UCSD-AML1 (cell line): ENCODE results near the gene CRIP2.

Experiments used
- DNase-seq: peaks from one replicate; lab custom pipeline; 2025; ENCODE audit not compliant: unreplicated experiment; lab: John Stamatoyannopoulos, UW

CRIP2 gene

DNA sequence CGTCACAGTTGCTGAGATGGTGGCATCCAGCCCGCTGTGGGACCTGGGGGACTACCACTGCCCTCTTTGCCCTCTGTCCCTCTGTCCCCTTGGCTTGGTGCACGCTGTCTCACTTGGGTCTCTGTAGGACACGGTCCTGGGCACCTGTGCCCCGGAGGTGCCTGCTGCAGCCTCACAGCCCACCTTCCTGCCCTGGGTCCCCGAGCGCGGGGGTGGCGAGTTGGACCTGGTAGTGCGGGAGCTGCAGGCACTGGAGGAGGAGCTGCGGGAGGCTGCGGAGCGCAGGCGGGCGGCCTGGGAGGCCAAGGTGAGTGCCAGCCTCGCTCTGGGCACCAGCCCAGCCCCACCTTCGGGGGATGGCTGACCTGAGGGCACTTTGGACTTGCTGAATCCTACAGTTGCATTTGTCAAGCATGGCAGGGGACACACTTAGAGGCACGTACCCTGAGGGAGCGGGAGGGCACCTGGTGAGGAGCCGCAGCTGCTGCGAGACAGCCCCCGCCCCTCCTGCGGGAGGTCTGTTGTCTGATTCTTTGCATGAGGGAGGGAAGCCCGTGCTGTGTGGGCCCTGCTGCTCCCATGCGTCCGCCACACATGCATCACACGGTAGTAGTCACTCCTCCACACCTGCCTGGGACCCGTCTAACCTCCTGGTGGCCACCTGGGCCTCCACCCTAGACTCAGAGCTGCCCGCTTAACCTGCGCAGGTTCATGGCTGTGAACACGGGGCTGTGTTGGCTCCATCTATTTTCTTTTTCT is 23.2 kb downstream of the CRIP2 start:
- DNase-seq: no peak

DNA sequence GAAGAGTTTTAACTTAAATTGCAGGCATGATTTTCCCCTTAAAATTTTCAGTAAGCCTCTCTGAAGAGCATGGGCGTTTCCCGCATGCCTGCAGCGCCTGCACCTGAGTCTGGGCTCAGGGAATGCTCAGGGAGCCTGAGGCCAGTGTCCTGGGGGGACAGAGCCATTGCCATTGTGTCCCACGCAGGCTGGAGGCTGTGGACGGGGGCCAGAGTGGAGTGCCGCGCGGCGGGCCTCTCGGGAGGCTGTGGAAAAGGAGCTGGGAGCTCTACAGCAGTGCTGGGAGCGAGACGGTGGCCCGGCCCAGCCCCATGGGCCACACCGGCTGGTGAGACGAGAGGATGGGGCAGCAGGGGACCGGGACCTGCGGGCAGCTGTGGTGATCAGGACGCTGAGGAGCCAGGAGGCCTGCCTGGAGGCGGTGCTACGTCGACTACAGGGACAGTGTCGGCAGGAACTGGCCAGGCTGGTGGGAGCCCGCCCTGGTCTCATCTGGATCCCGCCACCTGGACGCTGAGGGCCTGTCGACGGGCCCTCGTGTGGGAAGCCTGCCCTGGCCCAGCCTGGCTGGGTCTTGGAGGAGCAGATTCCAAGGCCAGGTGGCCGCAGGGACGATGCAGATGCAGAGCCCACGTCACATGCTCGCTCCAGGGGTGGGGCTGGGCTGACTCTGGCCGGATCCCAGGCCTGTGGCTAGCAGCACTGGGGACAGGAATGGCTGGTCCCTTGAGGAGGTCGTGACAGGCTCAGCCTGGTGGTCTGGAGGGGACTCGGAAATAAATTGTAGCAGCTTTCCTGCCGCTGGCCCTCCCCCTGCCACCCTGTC is 24.0 kb downstream of the CRIP2 start:
- DNase-seq: no peak

DNA sequence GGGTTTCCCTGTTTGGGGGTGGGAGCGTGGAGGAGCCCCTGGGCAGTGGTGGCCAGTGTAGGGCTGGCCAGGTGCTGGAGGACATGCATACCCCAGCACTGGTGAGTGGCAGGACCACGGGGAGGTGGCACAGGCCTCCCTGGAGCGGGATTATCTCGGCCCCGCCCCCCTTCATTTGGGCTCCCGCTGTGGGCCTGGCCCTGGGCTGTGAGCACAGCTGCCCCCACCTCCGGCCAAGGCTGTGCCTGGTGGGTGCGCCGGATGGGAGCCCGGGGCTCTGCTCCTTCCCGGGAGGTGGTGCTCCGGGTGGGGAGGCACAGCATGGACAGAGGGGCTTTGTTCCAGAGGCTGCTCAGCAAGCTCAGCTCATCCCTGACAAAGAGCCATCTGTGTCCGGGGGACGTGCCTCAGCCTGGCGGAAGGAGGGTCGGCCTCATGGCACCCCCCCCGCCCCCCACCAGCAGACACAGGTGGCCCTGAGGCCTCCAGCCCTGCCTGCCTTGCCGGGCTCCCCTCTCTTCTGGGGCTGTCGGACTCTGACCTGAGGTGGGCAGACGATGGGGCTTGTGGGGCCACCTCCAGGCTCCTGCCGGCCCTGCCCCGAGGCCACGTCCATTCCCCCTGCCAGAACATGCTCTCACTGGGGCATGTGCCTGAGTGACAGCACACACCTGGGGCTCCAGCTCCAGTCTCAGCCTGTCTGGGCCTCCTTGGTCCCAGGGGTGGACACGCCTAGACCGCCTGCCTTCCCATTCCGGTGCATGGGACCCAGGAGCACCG is 24.8 kb downstream of the CRIP2 start:
- no peak for DNase-seq

DNA sequence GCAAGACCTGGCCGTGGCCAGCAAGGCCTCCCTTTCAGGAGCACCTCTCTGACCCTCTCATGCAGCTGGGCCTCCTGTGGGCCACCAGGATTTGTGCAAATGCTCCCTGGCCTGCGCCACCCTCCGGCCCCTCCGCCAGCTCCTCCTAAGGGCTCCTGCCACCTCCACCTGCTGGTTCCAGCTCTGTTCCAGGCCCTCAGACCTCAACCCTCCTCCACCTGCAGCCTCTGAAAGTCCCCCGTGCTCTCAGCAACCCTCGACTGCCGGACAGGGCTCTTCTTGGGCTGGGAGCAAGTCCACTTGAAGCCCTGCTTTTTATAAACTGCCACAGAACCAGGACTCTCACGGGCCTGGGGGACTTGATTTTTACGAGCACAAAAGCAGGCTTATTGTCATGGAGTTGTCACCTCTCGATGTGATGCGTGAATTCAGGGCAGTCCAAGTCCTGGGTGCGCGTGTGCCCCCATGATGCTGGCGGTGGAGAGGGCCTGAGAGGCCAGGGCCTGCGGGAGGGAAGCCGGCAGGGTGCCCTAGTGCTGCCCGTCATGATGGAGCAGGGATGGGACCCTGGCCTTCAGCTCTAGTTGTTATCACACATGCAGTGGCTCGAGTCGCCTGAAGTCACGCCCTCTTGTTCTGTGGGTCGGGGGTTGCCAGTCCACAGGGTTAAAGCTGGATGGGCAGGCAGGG is 25.6 kb downstream of the CRIP2 start:
- DNase-seq: no peak

DNA sequence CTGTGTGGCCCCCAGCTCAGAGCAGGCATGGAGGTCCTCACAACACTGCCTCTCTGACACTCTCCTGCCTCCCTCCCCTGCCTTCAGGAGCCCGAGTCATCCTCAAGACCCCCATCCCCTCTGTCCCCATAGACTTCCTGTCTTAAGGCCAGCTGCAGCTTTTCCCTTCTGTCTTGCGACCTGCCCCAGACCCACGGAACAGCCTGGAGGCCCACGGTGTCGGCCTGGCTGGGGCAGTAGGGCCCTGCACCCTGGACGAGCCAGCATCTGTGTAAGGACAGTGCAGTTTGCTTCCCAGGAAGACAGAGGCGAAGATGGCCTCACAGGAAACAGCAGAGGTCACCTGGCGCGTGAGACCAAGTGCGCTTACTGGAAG is 26.1 kb downstream of the CRIP2 start:
- no peak for DNase-seq

DNA sequence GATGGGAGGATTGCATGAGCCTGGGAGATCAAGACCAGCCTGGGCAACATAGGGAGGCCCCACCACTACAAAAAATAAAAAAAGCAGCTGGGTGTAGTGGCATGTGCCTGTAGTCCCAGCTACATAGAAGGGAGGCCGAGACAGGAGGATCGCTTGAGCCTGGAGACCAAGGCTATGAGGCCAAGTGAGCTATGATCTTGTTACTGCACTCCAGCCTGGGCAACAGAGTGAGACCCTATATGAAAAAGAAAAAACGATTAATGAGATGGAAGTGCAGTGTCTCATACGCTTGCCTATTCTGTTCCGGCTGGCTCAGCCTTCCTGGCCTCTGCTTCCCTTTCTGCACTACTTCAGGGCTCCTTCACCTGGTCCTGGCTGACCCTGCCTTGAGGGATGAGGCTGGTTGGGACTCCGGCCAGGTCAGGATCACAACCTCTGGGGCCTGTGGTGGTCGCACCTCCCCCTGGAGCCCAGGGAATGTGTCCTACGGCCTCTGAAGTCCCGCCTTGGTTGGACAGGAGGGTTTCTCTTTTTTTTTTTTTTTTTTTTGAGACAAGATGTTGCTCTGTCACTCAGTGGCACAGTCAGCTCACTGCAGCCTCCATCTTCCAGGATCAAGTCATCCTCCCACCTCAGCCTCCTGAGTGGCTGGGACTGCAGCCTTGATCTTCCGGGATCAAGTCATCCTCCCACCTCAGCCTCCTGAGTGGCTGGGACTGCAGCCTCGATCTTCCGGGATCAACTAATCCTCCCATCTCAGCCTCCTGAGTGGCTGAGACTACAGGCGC is 27.1 kb downstream of the CRIP2 start:
- no peak for DNase-seq

DNA sequence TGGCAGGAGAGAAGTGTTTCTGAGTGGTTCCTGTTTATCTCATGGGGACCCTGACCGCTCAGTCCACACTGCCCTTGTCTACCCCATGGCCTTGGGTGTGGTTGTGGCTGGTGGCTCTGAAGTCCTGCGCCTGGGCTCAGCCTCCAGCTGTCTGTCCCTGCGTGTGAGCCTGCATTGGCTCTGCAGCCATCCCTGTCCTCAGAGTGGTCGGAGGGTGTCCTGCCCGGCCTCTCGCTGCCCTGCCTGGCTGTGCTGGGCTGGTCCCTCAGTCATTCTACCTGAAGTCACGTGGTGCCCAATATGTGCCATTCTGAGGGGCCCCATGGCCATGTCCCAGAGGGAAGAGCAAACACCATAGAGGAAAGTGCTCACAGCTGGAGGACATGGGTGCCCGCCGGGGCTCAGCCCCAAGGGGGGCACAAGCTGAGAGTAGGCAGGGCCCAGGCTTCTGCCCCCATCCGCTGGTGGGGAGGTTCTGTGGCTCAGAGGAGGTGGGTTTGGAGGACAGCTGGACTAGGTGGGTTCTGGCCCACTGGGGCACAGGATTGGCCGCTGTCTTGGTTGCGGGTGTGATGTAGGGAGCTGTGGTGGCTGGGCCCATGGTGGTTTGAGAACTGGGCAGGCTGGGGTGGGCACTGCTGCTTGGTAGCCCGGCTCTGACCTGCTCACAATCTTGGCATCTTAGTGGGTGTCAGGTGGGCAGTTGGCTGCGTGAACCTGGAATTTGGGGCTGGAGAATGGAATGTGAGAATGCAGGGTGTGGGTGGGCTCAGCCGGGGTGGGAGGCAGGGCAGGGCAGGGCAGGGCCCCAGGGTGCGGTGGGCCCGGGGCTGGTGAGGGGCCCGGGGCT is 28.1 kb downstream of the CRIP2 start:
- DNase-seq: no peak

DNA sequence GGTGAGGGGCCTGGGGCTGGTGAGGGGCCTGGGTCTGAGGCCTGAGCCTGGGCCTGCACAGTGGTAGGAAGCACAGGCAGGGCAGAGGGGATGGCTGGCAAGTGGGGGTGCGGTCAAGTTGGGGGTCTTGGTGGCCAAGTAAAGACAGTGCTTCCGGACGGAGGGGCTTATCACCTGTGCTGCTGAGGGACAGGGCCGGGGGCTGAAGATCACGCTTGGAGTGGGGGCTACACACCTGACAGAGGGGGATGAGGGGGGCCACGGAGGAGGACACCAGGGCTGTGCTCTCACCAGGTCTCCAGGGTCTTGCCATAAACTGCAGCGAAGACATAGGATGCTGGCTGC is 28.6 kb downstream of the CRIP2 start:
- no peak for DNase-seq

DNA sequence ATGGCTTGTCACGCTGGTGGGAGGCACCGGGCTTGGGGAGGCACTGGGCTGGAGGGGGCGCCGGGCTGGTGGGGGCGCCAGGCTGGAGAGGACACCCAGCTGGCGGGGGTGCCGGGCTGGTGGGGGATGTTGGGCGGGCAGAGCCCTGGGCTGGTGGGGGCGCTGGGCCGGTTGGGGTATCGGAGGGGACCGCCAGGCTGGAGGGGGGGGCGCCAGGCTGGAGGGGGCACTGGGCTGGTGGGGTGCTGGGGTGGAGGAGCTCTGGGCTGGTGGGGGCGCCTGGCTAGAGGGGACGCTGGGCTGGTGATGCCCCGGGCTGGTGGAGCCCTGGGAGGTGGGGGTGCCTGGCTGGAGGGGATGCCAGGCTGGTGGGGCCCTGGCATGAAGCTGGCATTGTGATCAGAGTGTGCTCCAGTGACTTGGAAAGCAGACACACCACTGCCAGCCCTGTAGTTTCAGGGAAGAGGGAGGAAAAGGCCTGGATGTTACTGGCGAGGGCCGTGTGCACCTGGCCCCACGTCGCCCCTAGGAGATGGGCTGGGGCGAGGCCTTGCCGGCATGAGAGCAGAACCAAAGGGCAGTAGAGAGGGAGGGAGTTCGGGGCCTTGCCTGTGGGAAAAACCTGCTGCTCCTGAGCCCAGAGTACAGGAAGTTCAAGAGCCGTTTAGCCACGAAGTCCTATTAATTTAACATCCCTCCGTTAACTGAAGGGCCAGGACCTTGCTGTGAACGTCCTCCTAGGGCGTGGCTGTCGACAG is 29.5 kb downstream of the CRIP2 start:
- DNase-seq: no peak

DNA sequence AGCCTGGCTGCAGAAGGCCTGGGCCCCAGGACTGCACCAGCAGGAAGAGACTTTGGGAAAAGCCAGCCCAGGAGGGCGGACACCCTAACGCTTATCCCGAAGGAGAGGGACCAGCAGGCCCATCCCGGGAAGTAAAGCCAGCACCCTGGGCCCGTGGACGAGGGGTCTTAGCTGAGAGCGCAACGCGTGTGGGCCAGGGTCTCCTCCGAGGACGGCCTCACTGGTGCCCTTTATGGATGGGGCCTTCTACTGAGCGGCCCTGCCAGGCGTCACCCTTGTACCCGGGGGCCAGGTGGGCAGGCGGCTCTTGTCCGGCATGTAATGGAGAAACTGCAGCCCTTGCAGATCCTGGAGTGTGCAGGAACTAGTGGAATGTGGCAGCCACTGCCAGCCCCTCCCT is 30.5 kb downstream of the CRIP2 start:
- no peak for DNase-seq

DNA sequence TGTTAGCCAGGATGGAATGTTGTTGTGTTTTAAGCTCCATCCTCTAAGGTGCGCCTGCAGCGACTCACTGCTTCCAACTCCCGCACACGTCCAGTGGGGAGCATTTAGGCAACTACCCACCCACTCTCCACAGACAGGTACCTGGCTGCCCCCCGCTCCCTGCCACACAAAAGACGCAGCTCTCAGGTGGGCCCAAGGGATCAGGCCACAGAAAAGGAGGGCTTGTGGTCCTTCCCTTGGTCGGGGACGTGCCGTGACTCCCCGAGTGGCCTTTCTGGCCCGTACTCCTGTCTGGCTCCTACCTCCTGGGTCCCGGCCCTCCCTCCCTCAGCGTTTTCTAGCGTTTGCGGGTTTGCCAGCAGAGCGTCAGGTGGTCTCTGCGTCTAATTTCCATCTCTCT is 32.6 kb downstream of the CRIP2 start:
- no peak for DNase-seq

DNA sequence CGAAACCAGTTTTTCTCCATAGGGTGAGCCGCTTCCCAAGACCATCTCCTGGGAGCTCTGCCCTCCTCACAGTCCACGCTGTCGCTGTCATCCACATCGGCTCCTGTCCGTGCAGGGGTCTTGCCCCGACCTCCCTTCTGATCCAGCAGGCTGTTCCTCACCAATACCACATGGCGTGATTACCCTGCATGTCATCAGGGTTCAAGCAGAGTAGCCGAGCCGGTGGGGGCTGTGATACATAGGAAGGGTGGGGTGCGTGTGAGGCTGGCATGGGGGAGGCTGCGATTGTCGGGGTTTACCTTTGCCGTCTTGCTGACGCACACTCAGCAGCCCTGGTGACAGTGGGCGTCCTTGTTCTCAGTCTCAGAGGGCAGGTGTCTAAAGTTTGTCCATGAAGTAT is 33.4 kb downstream of the CRIP2 start:
- no peak for DNase-seq

DNA sequence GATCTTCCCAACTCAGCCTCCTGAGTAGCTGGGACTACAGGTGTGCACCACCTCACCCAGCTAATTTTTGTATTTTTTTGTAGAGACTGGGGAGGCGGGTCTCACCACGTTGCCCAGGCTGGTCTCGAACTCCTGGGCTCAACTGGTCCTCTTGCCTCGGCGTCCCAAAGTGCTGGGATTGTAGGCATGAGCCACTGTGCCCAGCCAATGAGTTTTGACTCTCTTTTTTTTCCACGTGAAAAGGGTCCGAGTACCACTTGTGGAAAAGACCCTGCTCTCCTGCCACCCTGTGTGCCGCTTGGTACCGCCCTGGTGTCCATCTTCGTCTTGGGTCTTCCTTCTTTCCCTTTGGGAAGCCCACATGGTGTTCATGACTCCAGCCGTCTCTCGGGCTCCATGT is 34.0 kb downstream of the CRIP2 start:
- DNase-seq: no peak

DNA sequence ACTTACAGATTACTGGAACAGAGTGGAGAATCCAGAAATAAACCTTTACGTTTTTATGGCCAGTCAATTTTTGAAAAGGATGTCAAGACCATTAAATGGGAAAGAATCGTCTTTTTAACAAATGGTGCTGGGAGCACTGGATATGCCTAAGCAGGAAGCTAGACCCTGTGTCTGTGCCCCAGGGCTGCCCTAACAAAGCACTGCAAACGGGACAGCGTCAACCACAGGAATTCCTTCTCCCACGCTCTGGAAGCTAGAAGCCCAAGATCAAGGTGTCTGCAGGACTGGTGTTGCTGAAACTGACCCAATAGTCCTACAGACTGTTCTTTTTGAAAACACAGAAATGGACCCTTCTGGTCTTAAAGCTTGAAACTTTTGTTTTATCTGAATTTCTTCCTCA is 42.5 kb downstream of the CRIP2 start:
- no peak for DNase-seq

DNA sequence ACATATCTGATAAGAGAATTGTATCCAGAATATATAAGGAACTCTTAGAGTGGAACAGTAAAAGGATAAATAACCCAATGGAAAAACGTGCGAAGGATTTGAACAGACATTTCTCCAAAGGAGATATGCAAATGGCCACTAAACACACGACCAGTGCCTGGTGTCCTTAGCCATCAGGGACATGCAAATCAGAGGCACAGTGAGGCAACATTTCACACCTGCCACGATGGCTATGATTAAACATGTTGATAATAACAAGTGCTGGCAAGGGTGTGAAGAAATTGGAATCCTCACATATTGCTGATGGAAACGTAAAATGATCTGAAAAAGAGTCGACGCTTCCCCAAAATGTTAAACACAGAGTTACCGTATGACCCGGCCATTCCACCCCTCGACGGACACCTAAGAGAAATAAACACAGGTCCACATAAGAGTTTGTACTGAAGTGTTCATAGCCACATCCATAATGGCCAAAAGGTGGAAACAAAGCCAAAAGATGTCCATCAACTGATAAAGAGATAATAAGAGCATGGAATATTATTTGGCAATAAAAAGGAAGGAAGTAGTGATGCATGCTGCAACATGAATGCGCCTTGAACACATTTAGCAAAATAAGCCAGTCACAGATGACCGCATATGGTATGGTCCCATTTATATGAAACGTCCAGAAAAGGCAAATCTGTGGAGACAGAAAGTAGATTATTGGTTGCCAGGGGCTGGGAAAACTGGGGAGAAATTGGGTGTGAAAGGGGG is 45.5 kb downstream of the CRIP2 start:
- DNase-seq: no peak

DNA sequence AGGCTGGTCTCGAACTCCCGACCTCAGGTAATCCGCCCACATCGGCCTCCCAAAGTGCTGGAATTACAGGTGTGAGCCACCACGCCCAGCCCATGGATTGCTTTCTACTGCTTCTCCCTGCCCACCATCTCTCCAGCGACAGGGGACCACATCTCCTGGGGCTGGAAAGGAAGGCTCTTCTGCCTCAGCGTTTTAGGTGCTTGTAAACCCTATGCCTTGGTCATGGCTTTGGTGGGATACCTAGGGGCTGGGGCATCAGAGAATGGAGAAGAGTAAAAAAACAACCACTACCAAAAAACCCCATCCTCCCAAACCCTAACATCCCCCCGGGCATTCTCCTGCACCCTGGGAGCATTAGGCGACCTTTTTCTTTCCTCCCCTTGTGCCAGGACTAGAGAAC is 50.7 kb downstream of the CRIP2 start:
- DNase-seq: no peak

DNA sequence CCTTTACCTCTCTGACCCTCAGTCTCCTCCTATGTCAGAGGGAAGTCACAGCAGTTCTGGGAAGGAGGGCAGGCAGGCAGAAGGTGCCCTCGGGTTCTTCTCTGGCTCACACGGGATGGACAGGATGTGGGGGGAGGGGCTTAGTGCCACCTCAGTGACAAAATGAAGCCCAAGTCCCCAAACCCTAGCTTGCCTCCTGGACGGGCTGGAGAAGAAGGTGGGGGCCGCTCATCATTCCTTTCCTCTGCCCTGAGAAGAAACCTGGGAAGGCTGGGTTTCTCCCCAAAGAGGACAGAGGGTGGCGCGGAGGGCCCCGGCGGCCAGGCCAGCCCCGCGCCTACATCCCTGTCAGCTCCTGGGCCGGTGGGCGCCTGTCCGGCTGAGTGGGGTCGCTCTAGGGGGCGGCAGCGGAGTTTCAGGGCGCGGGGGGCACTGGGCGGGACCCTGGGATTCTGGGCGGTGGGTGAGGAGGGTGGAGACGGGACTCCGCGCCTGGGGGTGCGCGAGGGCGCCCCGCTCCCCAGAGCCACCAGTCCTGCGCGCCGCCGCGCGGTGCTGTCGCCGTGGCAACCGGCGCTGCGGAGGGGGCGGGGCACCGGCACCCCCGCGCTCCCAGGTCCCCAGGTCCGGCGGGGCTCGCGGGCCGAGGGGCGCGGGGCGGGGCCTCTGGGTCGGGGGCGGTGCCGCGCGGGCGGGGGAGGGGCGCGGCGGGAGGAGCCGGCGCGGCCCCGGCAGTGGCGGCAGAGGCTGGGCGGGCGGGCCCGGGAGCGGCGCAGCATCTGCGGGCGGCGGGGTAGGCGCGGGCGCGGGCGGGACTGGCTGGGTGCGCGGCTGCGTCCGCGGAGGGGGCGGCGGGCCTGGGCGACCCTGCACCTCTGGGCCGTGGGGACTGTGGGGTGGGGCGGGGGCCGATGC is 51.5 kb downstream of the CRIP2 start, which contains the start of gene TMEM121:
Gene TMEM121 (plus strand): TSS at position 723 of the 915 bp plus-strand sequence. CDS start 2,252 bp downstream, outside the sequence.
- no peak for DNase-seq
